Neural progenitor cell (in vitro differentiated cells): ENCODE results near the gene CD44.

Experiments
- EZH2 ChIP-seq: fragments of 200-600 bp; sonication (generic); IDR thresholded peaks from 2 replicates; pipeline ENCODE4 v1.6.1; 2017; ENCODE audit warnings: antibody characterized with exemption, mild to moderate bottlenecking, moderate library complexity
- TF ChIP-seq, protein P1 (sequence below): fragments of 200-600 bp; sonication (generic); IDR thresholded peaks from 2 replicates; pipeline ENCODE4 v1.5.1; 2017; ENCODE audit warnings: antibody characterized with exemption, mild to moderate bottlenecking

DNA sequence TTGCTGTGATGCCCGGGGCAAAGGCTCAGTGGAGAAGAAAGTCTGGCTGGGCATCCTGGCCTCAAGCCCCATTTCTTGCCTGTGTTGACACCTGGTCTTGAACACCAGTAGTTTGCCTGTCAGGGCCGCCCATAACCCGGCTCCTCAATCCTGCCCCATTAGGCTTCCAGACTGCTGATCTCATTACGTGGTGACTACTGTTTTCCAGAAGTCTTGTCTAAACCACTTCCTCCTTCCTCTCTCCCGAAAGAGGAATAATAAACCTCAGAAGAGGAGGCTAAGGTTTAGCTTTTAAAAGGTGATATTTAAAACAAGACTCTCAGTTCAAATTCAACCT, 97.7 kb downstream of the CD44 start:
- TF ChIP-seq, protein P1, sequence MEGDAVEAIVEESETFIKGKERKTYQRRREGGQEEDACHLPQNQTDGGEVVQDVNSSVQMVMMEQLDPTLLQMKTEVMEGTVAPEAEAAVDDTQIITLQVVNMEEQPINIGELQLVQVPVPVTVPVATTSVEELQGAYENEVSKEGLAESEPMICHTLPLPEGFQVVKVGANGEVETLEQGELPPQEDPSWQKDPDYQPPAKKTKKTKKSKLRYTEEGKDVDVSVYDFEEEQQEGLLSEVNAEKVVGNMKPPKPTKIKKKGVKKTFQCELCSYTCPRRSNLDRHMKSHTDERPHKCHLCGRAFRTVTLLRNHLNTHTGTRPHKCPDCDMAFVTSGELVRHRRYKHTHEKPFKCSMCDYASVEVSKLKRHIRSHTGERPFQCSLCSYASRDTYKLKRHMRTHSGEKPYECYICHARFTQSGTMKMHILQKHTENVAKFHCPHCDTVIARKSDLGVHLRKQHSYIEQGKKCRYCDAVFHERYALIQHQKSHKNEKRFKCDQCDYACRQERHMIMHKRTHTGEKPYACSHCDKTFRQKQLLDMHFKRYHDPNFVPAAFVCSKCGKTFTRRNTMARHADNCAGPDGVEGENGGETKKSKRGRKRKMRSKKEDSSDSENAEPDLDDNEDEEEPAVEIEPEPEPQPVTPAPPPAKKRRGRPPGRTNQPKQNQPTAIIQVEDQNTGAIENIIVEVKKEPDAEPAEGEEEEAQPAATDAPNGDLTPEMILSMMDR = no peak
- no peak for TF ChIP-seq EZH2
